HG02623 (cell line): ENCODE data around the gene C20orf144.

Experiments used
- ATAC-seq: cut with Tn5 transposase; IDR thresholded peaks from one replicate; pipeline ENCODE4 v1.9.1; 2021; ENCODE audit warnings: moderate library complexity; ENCODE audit not compliant: unreplicated experiment

C20orf144 gene

DNA sequence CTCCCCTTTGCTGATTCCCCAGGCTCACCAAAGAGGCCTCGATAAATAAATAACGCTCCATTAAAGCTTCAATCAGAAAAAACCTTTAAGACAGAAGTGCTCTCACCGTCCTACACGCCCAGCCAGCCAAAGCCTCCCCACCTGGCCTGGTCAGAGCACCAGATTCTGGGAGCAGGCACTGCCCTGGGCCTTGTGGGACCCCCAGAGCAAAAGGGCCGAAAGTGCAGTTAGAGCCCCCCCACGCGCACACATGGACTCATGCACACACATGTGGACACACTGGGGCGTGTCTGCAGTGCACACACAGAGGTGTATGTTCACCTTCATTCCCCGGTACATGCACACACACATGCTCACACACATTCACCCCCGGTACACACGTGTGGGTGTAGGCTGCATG is 14.0 kb downstream of the C20orf144 start:
- ATAC-seq = no peak

DNA sequence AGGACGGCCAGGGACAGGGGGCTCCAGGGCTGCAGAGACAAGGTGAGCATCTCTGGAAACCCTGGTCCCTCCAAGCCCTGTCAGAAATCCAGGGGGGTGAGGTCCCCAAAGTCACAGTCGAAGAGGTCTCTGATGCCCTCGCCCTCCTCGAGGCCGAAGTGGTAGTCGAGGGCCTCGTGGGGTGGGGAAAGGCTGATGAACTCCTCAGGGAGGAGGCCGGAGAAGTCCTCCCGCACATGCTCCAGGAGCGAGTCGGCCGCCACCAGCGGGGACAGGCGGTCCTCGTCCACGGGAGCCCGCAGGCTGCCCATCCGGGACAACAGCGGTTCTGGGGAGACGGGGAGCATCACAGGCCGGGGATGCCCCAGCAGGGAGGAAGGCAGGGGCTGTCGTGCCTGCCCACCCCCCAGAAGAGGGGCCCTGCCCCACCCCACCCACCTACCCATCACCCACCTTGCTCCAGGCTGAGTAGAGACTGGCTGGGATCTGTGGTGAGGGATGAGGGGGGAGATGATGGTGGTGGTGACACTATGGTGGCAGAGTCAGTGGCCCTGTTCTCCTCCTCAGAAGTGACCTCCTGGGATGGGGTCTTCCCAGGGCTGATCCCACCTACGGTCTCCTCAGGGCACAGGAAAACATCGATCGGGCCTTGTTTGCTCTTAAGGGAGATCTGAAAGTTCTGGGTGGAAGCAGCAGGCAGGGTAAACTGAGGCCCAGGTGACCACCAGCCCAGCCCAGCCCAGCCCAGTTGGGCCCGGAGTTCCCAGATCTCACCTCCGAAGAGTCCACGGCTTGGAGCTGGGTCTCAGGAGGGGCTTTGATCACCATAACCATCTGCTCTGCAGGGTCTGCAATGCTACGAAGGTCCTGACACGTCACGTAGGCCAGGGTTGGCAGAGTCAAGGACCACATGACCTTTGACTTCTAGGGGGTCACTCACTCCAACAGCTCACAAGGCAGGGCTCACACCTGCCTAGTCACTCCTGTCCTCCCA is 14.8 kb downstream of the C20orf144 start:
- no peak for ATAC-seq

DNA sequence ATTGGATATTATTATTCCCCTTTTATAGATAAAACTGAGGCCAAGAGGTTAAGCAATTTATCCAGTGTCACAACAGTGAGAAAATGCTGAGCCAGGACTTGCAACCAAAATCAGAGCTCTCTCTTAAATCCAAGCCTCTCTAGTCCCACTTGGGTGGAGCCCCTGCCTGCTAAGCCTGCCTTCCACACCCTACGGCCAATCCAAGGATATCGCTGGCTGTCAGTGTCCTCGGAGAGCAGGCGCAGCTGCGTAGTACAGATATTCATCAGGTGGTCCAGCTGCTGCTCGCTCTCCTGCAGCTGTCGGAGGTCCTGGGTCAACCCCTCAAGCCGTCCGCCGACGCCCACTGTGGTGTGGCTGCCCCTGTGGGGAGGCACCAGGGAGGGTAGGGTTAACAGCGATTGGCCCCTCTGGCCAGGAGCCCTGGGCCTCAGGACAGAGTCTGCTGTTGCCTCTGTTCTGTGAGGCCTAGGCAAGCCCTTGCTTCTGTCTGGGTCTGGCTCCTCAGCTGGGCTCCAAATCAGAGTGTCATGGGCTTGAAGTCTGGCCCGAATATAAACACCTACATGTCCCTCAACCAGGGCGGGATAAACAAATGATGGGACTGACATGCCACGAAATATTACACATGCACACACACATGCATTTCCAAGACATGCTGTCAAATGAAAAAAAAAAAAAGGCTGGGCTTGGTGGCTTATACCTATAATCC is 16.0 kb downstream of the C20orf144 start:
- no peak for ATAC-seq

- no peak for ATAC-seq
Measured at GRCh38 chr20:33679758-33680485, 17.8 kb downstream of the C20orf144 start.

DNA sequence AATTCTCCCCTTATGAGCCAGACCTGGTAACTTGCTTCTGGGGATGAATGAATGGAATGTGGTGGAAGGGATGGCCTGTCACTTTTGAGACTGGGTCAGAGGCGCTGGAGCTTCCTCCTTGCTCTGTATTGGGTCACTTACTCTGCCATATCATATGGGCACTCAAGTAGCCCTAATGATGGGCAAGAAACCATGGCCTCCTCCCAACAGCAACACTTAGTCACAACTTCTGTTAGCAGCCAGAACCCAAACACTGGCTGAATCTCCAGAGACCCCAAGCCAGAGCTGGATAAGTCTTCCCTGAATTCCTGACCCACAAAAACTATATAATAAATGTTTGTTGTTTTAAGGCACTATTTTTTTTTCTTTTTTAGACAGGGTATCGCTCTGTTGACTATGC is 18.6 kb downstream of the C20orf144 start:
- ATAC-seq = no peak

GRCh38 chr20:33681288-33681687 is 19.2 kb downstream of the C20orf144 start:
- ATAC-seq = no peak

- ATAC-seq = no peak
Measured at GRCh38 chr20:33681728-33682353, 19.7 kb downstream of the C20orf144 start.

GRCh38 chr20:33684533-33685327 is 22.6 kb downstream of the C20orf144 start:
- ATAC-seq = no peak

DNA sequence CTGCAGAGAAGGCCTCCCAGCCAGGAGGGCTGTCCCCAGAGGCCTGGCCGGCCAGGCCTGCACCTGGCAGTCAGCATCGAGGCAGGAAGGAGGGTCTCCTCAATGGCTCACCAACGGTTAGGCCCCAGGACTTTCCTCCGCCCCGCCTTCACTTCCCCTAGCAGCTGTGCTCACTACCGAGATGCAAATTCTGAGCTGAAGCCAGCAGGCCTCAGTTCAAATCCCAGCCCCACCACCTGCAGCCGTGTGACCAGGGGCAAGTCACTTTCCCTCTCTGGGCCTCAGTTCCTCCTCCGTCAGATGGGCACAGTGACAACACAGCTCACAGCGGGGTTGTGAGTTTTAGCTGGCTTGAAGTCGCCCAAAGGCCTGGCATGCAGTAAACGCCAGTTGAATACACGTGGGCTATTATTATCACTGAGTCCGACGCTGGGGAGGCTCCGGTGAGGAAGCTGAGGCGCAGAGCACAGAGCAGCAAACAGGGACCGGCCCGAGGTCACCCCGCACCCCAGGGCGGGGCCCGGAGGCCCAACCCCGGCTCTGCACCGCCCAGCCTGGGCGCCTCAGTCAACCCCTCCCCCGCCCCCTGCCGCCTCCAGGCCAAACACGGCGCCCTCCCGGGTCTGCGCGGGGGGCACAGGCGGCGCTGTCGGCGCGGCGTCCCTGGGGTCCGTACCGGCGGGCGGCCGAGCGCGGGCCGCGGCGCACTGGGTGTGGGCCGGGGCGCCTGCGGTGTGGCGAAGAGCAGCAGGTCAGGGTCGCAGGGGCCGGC is 23.4 kb downstream of the C20orf144 start:
- ATAC-seq = peak; percentile 31

- peak; percentile 83 for ATAC-seq
Measured at GRCh38 chr20:33686100-33686983, 24.2 kb downstream of the C20orf144 start, which contains the start of gene E2F1. Gene E2F1 (minus strand): TSS chr20:33686385. CDS start chr20:33686264, 121 bp downstream.

GRCh38 chr20:33686984-33687366 is 24.8 kb downstream of the C20orf144 start:
- ATAC-seq = no peak

- ATAC-seq = no peak
Measured at GRCh38 chr20:33687370-33687915, 25.3 kb downstream of the C20orf144 start.

- ATAC-seq = no peak
Measured at GRCh38 chr20:33687993-33688937, 26.1 kb downstream of the C20orf144 start.

DNA sequence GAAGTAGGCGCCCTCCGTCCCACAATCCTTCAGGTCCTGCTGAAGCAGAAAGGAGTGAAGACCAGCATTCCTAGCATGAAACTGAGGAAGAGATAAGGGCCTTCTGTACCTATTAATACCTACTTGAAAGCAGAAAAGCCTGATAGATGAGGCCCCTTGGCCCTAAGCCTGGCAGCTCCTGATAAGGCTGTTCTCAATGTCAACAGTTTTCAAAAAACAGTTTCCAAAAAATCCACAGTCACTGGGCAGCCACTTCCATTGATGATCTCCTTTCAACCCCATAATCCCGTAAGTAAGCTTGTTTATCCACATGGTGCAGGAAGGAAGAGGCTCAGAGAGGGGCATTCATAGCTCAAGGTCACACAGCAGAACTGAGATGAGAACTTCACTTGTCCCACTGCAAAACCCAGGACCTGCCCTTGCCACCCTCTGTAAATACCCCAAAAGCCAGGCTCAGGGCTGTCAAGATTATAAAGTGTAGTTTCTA is 26.9 kb downstream of the C20orf144 start:
- no peak for ATAC-seq

DNA sequence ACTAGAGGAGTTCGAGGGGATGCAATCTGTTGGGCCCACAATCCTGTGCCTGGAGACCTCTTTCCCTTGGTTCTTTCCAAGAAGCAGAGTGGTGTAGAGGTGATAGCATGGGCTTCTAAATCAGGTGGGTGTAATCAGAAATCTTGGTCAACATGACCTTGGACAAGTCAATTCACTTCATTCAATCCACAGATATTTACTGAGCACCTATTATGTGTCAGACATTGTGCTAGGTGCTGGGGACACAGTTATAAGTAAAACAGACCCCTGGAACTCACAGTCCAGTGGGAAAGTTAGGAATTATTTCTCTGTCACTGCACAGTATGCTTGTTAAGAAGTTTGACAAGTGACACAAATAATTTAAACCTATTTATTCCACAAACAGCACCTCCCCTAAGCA is 27.4 kb downstream of the C20orf144 start:
- no peak for ATAC-seq

DNA sequence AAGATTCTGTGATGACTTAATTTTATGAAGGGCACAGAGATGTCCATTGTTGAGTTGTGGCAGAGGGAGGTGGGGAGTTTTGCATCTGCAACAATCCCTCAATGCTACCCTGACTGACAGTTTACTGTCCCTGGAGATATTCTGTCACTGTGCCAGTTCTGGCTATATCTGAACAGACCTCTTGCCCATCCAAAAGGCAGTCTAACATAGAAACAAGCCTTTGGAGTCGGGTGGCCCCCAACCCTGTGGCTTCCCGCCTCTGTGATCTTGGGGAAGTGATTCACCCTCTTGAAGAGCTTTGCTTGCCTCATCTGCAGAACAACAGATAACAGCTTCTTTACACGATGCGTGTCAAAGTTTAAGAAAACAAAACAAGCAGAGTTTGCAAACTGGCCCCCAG is 27.8 kb downstream of the C20orf144 start:
- ATAC-seq = no peak

GRCh38 chr20:33693289-33693688 is 31.2 kb downstream of the C20orf144 start:
- ATAC-seq = no peak
